GM18519 (cell line): ENCODE measurements around the gene ECHS1.
"Not testable (repeated sequence)": the region's sequence is repeated elsewhere in the genome, so short reads cannot be mapped to it uniquely, and the experiment has no call there.

Experiments used
- ATAC-seq: cut with Tn5 transposase; IDR thresholded peaks from one replicate; pipeline ENCODE4 v1.9.1; 2021; ENCODE audit warnings: mild to moderate bottlenecking, moderate library complexity; ENCODE audit not compliant: unreplicated experiment, low FRiP score

ECHS1 gene

DNA sequence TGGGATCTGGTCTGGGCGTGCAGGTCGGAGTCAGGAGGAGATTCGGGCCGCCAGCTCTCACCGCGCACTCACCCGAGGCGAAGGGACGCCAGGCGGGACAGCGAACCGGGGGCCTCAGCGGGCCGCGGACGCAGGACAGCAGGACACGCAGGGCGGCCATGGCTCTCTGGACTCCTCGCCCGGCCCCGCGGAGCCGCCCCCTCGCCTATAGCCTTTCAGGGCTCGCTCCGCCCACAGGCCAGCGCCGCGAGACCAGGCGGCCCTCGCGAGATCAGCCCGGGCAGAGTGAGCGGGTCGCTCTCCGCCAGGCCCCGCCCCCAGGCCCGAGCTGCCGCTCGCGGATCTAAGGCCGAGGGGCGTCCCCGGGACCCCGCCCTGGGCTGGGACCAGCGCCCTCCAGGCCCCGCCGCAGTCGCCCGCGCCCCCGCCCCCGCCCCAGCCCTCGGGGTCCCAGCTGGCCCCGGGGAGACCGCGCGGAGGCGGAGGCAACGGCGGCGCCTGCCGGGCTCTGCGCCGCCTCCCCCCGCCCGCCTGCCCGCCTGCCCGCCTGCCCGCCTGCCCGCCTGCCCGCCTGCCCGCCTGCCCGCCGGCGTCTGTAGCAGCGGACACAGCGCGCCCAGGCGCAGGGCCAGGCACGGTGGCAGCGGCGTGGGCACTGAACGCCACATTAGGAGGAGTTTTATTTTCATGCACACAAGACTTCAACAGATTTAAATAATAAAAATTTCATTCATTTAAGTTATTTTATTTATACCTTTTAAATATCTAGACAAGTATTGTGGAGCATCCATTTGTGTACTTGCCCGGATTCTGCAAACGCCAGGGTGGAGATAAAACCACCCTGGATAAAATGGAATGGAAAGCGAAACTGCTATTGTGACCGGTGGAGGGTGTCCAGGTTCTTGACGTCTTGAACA, at the start of gene ECHS1:
Gene ECHS1, minus strand, starts transcription at position 181 of the 917 bp plus-strand sequence. Its CDS starts 21 bp downstream, at position 160.
- ATAC-seq = peak; percentile 94

GRCh38 chr10:133422223-133422806, 49.2 kb upstream of the ECHS1 start:
- no peak for ATAC-seq

- ATAC-seq = no peak
Measured at GRCh38 chr10:133421336-133422222, 48.4 kb upstream of the ECHS1 start.

DNA sequence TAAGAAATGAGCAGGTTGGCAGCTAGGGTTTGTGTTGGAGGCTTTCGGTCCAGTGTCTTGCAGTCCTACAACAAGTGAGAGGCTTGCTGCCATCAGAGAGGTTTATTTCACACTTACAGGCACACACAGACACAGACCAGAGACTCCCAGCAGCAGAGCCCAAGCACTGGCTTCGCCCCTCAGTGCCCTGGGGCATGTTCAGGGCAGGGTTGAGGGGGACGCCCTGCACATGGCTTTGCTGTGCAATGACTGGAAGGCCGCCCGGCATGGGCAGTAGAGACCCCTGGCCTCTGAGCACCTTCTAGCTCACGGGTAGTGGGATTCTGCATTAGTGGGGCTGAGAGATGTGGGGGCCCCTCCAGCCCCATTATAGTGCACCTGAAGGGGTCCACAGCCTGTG, 47.4 kb upstream of the ECHS1 start:
- no peak for ATAC-seq

- no peak for ATAC-seq
Measured at GRCh38 chr10:133420028-133420427, 46.9 kb upstream of the ECHS1 start.

- ATAC-seq = no peak
Measured at GRCh38 chr10:133419211-133419950, 46.2 kb upstream of the ECHS1 start.

DNA sequence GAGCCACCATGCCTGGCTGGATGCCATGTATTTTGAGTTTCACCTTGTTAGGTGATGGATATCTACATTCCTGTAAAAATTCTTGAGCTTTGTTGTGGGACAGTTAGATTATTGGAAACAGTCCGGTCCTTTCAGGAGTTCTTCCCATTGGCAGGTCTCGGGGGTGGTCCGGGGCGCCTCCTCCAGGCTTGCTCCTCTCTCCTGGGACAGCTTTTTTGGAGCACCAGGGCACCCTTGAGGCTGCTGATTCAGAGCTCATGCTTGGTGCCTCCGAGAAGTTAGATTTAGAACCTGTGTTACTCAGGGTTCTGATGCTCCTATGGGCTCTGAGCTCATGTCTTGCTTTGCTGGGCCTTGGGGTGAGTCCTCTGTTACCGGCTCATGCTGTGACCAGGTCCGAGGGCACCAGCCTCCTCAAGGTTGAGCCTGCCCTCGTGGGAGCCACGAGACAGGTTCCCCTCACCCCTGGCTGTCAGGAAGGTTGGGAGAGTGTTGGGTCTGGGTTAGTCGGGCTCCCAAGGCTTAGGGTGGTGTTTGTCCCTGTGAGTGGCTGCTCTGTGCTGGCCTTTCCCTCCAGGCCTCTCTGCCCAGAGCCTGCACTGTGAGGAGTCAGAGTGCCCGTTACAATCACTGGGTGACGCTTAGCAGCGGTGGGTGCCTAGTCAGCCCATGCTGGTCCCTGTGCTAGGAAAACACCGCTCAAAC, 45.3 kb upstream of the ECHS1 start:
- ATAC-seq = no peak

DNA sequence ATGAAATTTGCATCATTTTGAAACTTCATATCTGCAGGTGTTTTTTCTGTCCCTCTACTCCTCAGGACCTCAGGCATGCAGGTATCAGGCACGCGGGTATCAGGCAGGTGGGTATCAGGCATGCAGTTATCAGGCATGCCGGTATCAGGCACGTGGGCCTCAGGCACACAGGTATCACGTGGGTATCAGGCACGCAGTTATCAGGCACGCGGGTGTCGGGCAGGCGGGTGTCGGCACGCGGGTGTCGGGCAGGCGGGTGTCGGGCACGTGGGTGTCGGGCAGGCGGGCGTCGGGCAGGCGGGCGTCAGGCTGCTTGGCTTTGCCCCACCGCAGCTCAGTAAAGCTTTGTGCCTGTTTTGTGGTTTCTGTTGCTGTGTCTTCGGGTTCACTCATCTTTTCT, 42.6 kb upstream of the ECHS1 start:
- no peak for ATAC-seq

GRCh38 chr10:133414401-133414800, 41.2 kb upstream of the ECHS1 start:
- ATAC-seq = not testable (repeated sequence)

DNA sequence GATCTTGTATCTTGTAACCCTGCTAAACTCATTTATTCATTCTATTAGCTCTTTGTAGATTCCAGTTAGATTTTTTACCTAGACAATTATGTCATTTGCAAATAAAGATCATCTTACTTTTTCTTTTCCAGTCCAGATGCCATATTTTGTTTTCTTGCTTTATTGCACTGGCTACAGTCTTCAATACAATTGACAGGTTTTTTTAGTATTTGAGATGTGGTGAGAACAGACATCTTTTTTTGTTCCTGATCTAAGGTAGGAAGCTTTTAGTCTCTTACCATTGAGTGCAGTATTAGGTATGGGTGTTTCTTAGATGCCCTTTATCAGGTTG, 39.2 kb upstream of the ECHS1 start:
- ATAC-seq = no peak

- no peak for ATAC-seq
Measured at GRCh38 chr10:133411523-133412380, 38.6 kb upstream of the ECHS1 start.

- peak; percentile 40 for ATAC-seq
Measured at GRCh38 chr10:133405844-133406527, 32.8 kb upstream of the ECHS1 start.

DNA sequence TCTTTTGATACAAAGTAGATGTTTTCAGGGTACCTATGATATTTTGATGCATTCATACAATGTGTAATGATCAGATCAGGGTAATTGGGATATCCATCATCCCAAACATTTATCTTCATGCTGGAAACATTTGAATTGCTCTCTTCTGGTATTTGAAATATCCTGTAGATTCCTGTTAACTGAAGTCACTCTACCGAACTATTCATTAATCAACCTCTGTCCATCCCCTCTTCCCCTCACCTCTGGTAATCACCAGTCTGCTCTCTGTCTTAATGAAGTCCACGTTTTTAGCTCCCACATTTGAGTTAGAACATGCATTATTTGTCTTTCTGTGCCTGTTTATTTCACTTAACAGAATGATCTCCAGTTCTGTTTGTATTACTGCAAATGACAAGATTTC, 32.1 kb upstream of the ECHS1 start:
- ATAC-seq = no peak

GRCh38 chr10:133403784-133404183, 30.6 kb upstream of the ECHS1 start:
- ATAC-seq = no peak

GRCh38 chr10:133403359-133403758, 30.2 kb upstream of the ECHS1 start:
- ATAC-seq = no peak

DNA sequence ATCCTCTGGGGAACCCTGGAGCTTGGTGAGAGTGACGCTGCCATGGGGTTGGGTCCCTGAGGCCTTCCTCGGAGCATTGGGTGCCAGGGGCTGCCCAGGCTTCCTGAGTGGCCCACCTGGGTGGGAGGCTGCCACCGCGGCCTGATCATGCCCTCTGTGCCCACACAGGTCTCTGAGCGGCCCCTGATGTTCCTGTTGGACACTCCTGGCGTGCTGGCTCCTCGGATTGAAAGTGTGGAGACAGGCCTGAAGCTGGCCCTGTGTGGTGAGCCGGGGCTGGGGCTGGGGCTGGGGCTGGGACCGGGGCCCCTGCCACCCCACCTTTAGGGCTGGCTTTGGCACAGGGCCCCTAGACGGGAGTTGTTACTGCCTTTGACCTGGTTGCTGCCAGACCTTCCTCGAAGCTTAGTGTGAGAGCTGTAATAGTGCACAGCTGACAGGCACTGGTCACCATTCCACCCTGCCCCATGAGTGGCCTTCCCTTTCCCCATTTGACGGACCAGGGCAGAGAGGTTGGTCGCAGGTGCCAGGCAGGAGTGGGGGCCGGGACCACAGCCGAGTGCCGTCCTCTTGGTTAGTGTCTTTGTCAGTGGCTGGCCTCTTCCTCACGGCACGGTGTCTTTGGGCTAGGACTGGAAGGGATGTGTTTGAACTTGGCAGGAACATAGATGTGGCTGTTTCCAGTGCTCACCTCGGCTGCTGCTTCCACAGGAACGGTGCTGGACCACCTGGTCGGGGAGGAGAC, 29.0 kb upstream of the ECHS1 start:
- no peak for ATAC-seq

DNA sequence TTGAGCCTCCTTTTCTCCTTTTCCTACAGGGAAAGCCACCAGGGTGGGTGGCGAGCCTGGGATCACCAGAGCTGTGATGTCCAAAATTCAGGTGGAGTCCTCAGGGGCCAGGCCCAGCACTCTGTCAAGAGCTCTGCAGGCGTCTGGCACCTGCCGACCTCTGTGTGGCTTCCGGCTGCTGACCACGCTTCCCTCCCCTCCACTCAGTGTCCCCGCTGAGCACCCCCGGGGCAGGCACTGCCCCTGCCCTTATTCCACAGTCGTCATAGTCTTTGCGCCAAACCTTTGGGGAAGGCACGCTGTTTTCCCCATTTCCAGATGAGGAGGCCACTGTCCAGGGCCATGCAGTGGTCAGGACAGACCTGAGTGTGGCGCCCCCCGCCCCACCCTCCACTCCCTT, 28.3 kb upstream of the ECHS1 start:
- no peak for ATAC-seq
